HG03108 (cell line): ENCODE measurements around the gene MEGF10.
A peak's percentile ranks its signal among the peaks of the same experiment; 100 is the strongest.

Experiments used
- ATAC-seq: cut with Tn5 transposase; IDR thresholded peaks from one replicate; pipeline ENCODE4 v1.9.1; 2021; ENCODE audit warnings: moderate library complexity; ENCODE audit not compliant: unreplicated experiment

Gene MEGF10

GRCh38 chr5:127409246-127409917 lies 118.8 kb downstream of the MEGF10 start:
- ATAC-seq: no peak

DNA sequence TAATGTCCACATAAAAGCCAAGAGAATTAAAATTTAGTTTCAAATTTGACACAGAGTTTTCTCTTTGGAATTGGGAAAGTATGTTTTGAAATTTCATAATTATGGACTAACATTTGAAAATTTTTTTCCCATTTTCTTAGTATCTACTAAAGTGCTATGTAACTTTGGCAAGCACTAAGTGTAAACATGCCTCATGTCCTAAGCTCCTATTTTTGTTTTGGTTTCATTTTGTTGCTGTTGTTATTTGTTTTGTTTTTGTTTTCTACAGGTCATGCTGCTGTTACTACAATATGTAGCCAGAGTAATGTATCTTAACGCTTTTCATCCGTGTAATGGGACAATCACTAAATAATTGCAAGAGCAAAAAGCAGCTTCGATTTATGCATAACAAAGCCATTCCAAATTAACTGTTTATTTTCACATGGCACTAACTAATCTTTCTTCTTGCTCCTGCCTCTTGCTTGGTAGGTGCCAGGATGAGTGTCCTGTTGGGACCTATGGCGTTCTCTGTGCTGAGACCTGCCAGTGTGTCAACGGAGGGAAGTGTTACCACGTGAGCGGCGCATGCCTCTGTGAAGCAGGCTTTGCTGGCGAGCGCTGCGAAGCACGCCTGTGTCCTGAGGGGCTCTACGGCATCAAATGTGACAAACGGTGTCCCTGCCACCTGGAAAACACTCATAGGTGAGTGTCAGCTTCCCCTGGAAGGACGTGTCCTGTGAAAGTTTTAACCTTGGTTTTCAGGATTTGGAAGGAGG lies 119.5 kb downstream of the MEGF10 start:
- ATAC-seq: no peak

DNA sequence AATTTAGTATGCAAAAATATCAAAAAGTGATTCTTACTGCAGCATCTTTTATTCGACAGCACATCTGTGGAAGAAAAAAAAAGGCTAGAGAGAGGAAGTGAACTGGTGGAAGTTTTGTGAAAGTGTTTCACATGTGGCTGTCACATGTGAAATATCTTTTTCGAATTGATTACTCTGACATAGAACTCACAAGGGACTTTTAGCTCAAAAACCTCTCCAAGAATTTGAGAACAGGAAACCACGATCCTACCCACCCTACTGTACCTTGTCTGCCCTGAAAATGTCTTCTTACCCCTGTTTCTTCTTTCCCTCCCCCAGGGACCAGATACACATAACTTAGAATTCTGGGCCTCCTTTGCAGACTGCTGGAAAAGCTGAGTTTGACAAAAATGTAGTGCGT lies 120.4 kb downstream of the MEGF10 start:
- ATAC-seq: peak; percentile 90

- ATAC-seq: no peak
Observed at GRCh38 chr5:127411381-127411780, 120.8 kb downstream of the MEGF10 start.

GRCh38 chr5:127412698-127413097 lies 122.1 kb downstream of the MEGF10 start:
- no peak for ATAC-seq

GRCh38 chr5:127415034-127415433 lies 124.4 kb downstream of the MEGF10 start:
- no peak for ATAC-seq

GRCh38 chr5:127416906-127417305 lies 126.3 kb downstream of the MEGF10 start:
- ATAC-seq: no peak

GRCh38 chr5:127417528-127417927 lies 126.9 kb downstream of the MEGF10 start:
- ATAC-seq: no peak

DNA sequence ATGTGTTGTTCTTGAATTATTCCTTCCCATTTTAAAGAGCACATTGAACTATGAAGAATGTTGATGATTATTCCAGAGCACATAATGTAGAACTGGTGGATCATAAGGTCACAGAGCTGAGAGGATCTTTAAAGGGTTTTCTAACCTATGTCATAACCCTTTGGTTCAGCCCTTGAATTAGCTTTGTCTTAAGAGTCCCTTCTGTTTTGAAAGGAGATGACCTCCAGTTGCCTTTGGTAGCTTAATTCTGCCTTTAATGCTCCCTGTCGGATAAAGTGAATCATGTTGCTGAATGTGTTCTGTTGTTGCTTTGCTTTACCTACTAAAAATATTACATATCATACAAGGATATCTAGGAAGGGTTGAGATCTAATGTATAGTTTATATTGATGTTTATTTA lies 127.8 kb downstream of the MEGF10 start:
- no peak for ATAC-seq

- ATAC-seq: no peak
Observed at GRCh38 chr5:127418974-127419682, 128.5 kb downstream of the MEGF10 start.

DNA sequence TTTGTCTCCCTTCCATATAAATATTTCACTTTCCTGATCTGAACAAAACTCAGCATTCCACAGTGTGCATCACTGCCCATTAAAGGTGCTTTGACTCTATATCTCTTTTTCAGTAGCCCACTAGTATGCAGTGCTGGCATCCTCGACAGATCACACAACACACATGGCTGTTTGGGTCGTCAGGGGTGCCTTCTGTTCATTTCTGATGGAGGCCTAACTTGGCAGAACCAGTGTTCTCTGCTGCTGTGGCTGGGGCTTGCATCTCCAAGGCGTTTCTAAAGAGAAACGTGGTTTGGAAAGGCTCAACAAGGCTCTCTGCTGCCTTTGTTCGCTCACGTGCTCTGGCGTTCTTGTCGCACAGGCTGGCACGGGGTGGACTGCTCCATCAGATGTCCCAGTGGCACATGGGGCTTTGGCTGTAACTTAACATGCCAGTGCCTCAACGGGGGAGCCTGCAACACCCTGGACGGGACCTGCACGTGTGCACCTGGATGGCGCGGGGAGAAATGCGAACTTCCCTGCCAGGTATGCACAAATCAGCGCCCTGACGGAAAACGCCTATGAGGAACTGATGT lies 129.2 kb downstream of the MEGF10 start:
- no peak for ATAC-seq

DNA sequence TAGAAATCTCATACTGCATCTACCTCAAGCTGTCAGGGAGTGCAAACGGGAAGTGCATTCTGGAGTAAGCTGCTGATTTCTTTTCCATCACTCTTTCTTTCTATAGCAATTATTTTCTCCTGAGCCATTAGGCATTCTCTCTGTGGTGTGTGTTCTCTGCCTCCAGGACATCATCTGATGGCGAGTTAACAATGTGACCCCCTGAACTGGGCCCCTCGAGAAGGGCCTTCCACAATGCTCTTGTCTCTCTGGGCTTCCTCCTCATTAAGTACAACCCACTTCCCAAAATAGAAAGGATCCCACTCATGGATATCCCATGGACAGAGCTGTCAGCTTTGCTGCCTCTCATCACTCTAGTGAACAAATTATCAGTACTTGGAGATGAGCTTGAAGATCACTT lies 130.2 kb downstream of the MEGF10 start:
- ATAC-seq: no peak

DNA sequence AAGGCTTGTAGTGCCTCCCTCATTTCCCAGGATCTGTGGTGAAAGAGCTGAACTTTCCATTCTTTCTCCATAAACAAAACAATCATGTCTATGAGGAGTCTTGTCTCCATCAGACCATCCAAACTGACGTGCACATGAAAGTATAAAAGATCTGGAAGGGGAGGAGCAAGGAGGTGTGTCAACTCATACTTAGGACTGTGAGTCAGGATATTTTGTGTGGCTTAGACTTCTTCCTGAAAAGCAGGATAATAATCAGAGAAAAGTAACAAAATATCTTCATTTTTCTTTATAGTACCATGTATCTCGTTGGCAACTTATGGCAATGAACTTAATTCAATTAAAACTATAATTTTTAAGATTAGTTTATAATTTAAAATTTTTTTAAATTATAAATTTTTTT lies 130.9 kb downstream of the MEGF10 start:
- ATAC-seq: no peak

- peak; percentile 60 for ATAC-seq
Observed at GRCh38 chr5:127423173-127423798, 132.7 kb downstream of the MEGF10 start.

DNA sequence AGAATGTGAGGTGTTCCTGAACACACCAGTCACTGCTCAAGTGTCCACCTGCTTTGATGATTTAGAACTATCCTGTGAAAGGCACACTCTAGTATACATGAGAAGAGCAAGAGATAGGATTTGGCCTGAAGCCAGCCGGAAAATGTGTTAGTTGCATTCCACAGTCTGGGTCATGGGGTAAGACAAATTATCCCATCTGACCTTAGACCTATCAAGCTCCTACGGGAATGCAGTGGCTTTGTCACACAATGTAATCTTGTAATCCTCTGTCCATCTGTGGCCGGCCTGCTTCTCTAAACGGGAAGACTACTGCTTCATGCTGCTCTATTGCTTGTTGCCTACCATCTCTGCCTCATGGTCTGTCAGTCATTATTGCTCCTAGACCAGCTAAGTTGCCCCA lies 134.4 kb downstream of the MEGF10 start:
- ATAC-seq: no peak

DNA sequence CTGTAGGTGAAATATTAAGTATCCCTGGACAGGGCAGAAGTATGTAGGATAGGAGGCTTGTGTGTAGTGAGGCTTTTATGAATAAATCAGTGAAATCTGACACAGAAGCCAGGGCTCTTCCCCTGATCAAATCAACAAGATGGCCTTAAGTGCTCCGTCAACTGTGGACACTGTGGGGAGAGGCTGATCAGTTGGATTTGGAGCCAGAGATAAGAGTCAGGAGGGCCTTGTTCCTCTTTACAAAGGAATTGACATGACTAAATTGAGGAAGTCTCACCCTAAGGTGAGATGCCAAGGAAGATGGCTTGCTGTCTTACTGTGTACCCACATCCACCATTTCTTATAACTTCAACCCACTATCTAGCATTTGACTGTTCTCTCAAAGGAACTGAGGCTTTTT lies 135.3 kb downstream of the MEGF10 start:
- ATAC-seq: no peak

DNA sequence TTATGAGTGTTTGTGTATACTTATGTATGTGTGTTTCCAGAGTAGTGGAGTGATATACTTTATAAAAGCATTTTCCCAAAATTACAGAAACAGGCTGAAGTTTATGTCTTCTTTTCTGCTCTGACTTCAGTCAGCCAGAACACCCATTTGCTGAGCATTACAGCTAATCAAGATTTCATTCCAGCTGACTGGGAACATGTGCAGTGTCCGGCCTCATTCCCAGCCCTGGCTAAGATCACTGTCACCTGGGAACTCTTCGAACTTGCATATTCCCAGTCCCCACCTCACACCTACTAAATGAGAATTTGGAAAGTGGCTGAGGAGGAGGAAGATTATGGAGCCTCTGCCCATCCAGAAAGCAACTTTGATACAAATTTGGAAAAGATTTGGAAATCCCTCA lies 136.1 kb downstream of the MEGF10 start:
- no peak for ATAC-seq

DNA sequence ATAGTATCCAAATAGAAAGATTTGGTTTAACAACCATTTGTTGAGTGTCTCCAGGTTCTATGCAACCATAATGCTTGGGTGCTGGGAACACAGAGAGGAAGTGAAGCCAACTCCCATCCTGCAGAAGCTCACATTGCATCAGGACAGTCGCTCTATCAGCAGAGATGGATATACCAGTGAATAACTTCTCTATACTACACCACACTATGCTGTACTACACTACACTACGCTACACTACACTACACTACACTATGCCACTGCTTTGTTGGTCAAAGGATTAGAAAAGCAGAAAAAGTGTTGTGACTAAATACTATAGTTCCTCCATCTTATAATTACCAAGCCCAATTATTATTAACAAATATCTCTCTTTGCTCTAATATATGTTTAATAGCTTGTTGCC lies 137.7 kb downstream of the MEGF10 start:
- no peak for ATAC-seq

DNA sequence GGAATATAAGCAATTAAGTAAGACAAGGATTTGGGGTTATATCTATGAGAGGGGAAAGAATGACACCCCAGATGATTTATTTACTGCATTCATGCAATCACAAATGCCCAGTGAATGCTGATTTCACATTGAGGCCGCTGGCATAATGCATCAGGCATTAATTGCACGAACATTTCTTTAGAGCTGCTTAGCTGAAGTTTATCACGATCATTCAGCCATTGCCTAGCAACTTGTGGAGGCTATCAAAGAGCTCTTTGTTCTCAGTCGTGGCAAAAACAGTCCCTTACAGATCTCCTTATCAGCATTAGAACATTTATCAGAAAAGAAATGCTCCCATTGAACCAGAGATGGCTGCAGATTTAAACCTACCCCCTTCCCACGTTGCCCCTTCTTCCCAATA lies 138.2 kb downstream of the MEGF10 start:
- ATAC-seq: no peak

GRCh38 chr5:127429928-127430327 lies 139.3 kb downstream of the MEGF10 start:
- no peak for ATAC-seq

DNA sequence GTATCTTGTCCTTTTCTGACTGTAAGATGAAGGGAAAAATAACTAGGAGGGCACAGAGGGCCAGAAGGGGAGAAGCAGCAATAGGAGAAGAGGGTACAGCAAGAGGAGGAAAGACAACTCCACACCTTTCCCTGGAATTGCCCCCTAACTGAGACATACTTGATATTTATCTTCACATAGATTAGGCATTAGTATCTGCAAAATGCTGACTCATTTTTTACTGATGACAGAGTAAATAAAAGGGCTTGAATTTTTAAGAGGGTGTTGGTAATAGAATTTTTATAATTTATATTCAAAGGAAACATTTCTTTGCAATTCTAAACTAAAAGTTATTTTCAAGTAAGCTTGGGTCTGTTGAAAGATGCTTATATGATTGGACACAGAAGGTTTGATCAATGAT lies 140.0 kb downstream of the MEGF10 start:
- no peak for ATAC-seq
